GM19099 (cell line): ENCODE data around the gene LIMS1.

Source experiments
- POLR2A ChIP-seq: IDR thresholded peaks from 3 replicates; pipeline ENCODE4 v1.6.1; 2011; ENCODE audit warnings: low read depth; ENCODE audit not compliant: insufficient read length; ENCODE audit errors: extremely low read depth

Gene LIMS1, protein sequence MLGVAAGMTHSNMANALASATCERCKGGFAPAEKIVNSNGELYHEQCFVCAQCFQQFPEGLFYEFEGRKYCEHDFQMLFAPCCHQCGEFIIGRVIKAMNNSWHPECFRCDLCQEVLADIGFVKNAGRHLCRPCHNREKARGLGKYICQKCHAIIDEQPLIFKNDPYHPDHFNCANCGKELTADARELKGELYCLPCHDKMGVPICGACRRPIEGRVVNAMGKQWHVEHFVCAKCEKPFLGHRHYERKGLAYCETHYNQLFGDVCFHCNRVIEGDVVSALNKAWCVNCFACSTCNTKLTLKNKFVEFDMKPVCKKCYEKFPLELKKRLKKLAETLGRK

DNA sequence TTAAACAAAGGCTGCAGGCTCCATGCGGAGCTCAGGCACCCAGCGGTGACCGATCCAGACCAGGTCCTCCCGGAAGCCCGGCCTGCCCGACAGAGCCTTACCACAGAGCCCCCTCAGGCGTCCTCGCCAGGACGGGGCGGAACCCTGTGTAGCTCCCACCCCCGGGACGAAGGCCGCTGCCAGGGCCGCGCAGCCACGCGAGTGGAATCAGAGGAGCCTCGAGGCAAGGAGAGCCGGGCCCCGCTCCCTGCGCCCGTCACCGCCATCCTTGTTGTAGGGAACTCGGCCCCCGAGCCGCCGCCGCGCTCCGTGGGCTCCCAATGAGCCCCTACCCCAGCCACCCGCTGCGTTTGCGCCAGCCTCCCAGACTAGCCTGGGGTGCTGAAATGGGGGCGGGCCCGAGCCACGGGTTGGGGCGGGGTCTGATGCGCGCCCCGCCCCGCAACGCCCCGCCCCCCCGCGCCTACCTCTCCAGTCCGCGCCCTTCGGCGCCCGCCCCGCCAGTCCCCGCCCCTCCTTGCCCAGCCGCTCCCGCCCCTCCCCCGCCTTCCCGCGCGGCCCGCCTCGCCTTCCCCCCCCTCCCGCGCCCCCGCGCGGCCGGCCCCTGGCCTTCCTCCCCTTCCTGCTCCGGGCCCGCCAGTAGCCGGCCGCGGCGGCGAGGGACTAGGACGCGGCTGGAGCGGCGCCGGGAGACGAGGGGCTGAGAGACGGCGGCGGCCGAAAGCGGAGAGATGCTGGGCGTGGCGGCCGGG is at the start of gene LIMS1:
Gene LIMS1 (plus strand): TSS at position 639 of the 752 bp plus-strand sequence. CDS start 93 bp downstream, at position 732.
- TF ChIP-seq POLR2A, result peak; percentile 91

DNA sequence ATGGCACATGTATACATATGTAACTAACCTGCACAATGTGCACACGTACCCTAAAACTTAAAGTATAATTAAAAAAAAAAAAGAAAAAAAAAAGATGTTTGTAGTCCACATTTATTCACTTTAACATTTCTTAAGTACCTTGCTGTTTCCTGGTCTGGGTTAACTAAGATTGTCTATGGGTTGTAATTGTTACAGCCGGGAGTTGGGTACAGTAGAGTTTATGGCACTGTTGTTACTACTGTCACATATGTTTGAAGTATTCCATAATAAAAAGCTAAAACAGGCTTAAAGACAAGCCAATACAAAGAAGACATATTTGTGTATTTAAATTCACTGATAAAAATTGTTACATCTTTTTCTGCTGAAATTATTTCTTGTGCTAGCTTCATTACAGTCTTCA is 49.0 kb upstream of the LIMS1 start:
- no peak for TF ChIP-seq POLR2A

DNA sequence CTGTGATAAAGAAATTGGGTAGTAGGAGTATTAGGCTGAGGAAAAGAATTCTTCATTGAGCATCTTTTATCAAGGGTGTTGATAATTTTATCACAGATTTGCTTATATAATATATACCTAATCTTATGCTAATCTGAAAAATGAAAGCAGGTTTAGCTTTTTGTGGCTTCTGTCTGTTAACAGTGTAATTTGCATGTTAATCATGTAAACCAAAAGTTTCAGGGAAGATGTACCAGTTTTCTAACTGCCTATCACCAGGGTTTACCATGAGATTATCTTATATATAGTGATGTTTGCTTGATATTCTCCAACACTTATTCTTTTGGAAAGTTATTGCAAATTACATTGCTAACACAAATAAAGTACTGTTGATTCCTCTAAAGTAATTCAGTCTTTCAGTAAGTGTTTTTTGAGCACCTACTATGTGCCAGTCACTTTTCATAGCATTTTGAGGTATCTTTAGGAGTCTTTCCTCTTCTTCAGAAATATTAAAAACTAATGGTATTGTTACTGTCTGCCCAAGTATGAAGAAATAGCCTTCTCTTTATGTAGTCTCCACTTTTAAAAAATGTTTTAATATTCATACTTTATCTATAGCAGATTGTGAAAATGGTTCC is 43.7 kb upstream of the LIMS1 start:
- TF ChIP-seq POLR2A, result no peak

DNA sequence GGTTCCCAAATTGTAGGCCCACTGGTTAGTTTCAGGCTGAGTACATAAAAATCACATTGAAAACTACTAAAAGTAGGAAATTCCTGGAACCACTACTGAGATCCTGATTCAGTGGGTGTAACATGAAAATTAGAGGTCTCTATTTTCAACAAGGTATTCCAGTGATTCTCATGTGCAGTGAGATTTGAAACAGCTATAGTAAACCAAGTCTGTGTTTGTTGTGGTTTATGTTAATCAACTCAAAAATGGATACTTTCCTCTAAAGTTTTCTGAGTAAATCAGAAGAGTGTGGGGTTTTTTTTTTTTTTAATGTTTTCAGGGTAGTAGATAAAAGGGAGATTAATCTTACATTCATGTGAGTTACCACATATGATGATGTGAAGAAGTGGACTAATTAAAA is 42.4 kb upstream of the LIMS1 start:
- no peak for TF ChIP-seq POLR2A

DNA sequence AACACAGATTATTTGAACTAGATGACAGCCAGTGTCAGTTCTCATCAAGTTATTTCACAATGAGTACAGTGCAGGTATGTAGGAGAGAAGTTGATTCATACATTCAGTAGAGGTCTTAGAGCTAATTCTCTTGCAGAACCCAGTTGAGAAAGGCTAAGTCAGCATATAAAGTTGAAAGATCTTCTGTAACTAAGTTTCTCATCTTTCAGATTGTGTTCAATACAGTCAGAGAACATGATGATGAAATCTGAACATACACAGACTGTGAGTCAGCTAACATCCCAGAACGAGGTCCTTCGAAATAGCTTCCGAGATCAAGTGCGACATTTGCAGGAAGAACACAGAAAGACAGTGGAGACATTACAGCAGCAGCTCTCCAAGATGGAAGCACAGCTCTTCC is 41.9 kb upstream of the LIMS1 start:
- no peak for TF ChIP-seq POLR2A

DNA sequence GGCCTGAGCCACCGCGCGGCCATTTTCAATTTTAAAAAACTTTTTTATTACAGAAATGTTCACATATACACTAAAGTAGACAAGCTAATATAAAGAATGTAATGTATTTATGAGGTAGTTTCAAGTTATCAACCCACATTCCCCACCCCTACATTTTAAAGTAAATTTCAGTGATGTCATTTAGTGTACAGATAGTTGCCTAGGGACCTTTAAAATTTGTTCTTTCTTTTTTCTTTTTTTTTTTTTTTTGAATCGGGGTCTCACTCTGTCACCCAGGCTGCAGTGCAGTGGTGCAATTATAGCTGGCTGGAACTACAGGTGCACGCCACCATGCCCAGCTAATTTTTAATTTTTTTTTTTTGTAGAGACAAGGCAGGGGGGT is 2.6 kb upstream of the LIMS1 start:
- TF ChIP-seq POLR2A, result no peak

DNA sequence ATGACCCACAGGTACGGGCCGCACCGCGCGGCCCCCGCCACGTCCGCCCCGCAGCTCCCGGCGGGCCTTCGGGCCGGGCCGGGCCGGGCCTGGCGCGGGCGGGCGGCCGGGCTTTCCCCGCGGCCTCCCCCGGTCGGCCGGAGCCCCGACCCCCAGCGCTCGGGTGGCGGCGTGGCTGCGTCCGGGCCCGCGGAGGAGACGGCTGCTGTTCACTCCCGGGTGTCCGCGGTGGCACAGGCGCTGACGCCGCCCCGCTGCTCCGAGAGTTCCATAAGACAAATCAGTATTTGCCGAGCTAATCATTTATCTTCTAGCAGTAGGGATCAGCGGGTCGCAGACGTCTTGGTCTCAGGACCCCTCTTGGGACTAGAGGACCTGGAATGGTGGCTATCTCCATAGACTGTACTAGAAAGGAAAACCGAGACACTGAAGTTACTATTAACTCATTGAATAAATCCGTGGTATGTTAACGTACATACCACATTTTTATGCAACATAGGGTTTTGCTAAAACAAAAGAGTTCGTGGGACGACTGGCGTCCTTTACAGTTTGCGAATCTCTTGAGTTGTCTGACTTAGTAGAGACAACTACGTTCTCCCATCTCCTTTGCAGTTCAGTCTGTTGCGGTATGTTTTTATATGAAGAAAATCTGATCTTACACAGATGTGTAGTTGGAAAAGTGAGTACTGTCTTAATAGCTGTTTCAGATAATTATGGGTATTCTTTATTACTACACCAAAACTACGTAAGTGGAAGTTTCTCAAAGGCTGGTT is 500 bp downstream of the LIMS1 start:
- TF ChIP-seq POLR2A, result no peak

DNA sequence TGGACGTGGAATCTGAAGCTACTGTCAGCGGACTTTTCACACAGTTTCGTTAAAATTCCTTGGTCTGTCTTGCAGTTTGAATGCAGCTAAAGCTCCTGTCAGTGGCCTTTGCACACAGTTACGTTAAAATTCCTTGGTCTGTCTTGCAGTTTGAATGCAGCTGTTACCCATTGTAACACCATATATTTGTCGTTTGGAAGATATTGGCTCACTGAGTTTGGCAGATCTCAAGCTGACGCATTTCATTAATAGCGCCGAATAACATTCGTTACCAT is 1.0 kb downstream of the LIMS1 start:
- no peak for TF ChIP-seq POLR2A

DNA sequence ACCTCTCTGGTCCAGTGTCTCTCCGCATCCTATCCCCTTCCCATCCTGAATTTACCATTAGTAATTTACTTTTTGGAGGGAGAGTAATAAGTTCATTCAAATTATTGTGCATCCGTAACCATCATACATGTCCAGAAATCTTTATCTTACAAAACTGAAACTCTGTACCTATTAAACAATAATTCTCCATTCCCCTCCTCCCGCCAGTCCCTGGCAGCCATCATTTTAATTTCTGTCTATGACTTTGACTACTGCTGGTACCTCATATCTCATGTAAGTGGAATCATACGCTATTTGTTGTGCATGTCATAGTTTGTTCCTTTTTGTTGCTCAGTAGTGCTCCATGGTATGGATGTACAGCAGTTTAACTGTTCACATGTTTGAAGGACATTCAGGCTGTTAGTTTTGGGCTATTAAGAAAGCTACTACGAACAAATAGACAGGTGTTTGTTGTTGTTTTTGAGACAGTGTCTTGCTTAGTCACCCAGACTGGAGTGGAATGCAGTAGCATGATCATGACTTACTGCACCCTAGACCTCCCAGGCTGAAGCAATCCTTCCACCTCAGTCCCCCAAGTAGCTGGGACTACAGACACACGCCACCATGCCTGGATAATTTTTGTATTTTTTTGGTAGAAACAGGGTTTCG is 2.0 kb downstream of the LIMS1 start:
- no peak for TF ChIP-seq POLR2A

DNA sequence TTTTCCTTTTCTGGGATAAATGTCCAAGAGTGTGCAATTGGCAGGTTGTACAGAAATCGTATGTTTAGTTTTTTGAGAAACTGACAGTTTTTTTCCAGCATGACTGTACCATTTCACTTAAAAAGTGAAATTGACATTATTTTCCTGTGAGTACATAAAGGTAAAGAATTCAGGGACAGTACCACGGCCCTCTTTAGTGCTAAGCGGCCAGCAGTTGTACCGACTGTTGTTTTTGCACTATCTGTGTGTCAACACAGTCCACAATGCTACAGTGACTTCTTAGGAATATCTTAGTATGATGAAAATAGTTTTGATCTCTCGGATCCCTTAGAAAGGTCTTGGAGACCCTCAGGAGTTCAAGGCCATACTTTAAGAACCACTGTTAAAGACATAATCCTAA is 2.6 kb downstream of the LIMS1 start:
- no peak for TF ChIP-seq POLR2A

DNA sequence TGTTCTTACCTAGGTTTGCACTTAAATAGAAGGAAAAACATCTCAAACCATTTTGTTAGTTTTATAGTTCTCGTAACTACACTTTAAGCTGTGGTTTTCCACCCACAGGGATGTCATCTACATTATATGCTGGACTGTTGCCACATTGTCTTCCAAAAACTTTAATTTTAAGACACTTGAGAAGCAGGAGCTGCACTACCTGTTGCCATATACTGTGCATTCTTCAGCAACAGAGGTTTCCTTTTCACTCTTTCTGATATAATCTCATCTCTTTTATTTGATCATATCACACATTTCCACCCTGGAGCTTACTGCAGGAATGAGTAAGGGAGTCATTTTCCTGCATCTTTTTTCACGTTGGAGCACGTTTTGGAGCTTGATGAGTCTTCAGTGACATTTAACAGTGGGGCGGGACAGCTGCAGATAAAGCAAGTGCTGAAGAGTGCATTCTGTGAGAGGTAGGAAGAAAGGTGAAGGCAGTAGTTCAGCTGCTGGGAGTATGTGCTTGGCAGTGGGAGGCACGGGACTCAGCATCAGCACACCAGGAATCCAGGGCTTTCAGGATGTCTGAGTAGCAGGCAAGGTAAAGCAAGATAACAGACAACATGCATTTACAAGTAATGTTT is 3.8 kb downstream of the LIMS1 start:
- no peak for TF ChIP-seq POLR2A

DNA sequence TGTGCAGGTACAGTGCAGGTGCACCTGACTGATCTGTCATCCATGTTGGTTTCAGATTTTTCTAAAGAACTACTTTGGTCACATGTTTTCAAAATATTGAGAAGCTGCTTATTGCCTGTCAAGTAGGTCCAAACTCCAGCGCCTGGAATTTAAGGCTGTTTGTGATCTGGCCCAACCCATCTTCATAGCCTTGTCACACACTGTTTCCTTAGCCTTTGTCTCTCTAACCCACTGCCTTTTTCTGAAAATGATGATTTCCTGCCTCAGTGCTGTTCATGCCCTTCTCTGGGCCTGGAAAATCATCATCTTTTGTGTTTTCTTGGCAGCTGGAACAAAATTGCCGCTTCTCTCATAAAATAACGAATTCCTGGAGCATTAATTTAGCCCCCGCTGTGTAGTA is 7.2 kb downstream of the LIMS1 start:
- no peak for TF ChIP-seq POLR2A

DNA sequence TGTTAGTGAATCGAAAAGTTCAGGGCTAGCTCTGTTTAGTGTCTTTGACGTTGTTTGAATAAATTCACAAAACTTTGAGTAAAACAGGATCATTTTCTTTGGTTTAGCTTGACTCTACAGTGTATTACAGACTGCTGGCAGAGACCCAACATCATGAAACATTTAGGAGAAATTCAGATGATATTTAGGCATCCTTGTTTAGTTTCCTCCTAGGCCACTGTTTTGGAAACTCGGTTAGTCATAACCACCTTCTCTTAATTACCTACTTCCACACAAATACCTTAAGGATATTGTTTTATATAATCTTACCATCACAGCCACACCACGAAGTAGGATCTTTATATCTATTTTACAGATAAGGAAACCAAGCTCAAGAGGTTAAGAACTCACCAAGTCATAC is 7.8 kb downstream of the LIMS1 start:
- no peak for TF ChIP-seq POLR2A

DNA sequence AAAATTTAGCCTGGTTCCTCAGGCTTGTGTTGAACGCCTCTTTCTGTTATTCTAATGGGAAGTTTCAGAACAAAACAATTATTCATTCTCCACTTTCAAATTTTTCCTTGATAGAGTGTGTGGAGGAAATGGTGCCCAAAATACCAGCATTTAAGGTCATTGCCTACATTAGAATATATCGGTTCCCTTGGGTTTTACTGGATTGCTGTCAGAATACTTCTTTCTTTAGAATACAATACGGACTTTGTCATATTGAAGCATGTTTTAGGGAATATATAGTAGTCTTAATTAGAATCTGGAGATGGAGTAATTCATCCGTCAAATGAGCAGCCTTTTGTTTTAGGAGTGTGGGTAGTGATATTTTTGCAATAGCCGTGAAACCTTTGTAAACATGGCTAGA is 13.3 kb downstream of the LIMS1 start:
- no peak for TF ChIP-seq POLR2A
